Measurements from ENCODE around the gene IGFBP6.

DNA sequence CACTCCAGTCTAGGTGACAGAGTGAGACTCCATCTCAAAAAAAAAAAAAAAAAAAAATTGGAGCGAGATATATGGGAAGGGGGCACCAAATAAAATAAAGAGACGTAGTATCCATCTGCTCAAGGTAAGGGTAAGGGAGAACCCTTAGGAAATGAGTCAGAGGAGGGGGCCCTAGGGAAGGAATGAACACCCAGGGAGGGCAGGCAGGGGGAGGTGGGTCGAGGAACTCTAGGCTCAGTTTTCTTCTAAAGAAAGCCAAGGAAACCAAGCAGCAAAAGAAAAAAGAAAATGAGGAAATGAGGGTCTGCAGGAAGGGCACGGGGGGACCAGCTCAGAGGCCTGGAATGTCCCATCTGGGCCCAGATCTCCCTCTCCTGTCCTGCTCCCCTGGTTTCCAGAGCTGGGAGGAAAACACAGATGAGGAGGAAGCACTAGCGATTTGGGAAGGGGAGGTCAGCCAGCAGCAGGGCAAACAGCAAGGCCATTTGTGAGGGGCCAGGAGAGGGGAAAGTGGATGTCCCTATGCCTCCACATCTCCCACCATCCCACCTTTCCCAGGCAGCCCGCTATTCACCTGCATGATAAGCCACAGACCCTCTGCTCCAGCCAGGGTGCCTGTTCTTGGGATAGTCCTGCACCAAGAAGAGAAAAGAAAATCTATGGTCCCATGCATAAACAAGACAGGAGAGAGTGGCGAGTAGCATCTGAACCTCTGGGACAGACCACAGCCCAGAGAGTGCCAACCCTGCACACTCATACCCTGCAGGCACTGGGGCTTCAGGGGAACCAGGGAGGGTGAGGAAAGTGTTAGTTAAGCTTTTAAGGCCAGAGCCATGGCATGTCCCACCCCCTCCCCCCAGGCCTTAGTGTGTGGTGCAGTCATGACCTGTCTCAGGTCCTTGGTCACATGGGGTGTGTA, 30.1 kb upstream of the IGFBP6 start:
- TF ChIP-seq SMAD3 (CRISPR knock-in tag; IDR thresholded peaks at IDR 0.05; ENCODE audit: borderline replicate concordance): no peak
- TF ChIP-seq, protein P1, sequence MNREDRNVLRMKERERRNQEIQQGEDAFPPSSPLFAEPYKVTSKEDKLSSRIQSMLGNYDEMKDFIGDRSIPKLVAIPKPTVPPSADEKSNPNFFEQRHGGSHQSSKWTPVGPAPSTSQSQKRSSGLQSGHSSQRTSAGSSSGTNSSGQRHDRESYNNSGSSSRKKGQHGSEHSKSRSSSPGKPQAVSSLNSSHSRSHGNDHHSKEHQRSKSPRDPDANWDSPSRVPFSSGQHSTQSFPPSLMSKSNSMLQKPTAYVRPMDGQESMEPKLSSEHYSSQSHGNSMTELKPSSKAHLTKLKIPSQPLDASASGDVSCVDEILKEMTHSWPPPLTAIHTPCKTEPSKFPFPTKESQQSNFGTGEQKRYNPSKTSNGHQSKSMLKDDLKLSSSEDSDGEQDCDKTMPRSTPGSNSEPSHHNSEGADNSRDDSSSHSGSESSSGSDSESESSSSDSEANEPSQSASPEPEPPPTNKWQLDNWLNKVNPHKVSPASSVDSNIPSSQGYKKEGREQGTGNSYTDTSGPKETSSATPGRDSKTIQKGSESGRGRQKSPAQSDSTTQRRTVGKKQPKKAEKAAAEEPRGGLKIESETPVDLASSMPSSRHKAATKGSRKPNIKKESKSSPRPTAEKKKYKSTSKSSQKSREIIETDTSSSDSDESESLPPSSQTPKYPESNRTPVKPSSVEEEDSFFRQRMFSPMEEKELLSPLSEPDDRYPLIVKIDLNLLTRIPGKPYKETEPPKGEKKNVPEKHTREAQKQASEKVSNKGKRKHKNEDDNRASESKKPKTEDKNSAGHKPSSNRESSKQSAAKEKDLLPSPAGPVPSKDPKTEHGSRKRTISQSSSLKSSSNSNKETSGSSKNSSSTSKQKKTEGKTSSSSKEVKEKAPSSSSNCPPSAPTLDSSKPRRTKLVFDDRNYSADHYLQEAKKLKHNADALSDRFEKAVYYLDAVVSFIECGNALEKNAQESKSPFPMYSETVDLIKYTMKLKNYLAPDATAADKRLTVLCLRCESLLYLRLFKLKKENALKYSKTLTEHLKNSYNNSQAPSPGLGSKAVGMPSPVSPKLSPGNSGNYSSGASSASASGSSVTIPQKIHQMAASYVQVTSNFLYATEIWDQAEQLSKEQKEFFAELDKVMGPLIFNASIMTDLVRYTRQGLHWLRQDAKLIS (CRISPR knock-in tag; IDR thresholded peaks at IDR 0.05; ENCODE audit: borderline replicate concordance): no peak
- TF ChIP-seq, protein P2, sequence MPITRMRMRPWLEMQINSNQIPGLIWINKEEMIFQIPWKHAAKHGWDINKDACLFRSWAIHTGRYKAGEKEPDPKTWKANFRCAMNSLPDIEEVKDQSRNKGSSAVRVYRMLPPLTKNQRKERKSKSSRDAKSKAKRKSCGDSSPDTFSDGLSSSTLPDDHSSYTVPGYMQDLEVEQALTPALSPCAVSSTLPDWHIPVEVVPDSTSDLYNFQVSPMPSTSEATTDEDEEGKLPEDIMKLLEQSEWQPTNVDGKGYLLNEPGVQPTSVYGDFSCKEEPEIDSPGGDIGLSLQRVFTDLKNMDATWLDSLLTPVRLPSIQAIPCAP (CRISPR knock-in tag; IDR thresholded peaks at IDR 0.05): no peak
- TF ChIP-seq, protein P3, sequence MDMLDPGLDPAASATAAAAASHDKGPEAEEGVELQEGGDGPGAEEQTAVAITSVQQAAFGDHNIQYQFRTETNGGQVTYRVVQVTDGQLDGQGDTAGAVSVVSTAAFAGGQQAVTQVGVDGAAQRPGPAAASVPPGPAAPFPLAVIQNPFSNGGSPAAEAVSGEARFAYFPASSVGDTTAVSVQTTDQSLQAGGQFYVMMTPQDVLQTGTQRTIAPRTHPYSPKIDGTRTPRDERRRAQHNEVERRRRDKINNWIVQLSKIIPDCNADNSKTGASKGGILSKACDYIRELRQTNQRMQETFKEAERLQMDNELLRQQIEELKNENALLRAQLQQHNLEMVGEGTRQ (CRISPR knock-in tag; IDR thresholded peaks at IDR 0.05): no peak
- TF ChIP-seq, protein P4, sequence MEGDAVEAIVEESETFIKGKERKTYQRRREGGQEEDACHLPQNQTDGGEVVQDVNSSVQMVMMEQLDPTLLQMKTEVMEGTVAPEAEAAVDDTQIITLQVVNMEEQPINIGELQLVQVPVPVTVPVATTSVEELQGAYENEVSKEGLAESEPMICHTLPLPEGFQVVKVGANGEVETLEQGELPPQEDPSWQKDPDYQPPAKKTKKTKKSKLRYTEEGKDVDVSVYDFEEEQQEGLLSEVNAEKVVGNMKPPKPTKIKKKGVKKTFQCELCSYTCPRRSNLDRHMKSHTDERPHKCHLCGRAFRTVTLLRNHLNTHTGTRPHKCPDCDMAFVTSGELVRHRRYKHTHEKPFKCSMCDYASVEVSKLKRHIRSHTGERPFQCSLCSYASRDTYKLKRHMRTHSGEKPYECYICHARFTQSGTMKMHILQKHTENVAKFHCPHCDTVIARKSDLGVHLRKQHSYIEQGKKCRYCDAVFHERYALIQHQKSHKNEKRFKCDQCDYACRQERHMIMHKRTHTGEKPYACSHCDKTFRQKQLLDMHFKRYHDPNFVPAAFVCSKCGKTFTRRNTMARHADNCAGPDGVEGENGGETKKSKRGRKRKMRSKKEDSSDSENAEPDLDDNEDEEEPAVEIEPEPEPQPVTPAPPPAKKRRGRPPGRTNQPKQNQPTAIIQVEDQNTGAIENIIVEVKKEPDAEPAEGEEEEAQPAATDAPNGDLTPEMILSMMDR (IDR thresholded peaks at IDR 0.05): no peak
- TF ChIP-seq ESRRA (CRISPR knock-in tag; IDR thresholded peaks at IDR 0.05; ENCODE audit: borderline replicate concordance): no peak
- TF ChIP-seq, protein P5, sequence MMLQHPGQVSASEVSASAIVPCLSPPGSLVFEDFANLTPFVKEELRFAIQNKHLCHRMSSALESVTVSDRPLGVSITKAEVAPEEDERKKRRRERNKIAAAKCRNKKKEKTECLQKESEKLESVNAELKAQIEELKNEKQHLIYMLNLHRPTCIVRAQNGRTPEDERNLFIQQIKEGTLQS (CRISPR knock-in tag; conservative IDR thresholded peaks at IDR 0.05): no peak
- TF ChIP-seq CBFB (CRISPR knock-in tag; IDR thresholded peaks at IDR 0.05; ENCODE audit: low read depth): no peak
- no peak for TF ChIP-seq JUN (CRISPR knock-in tag; IDR thresholded peaks at IDR 0.05)
- no peak for TF ChIP-seq ZNF396 (CRISPR knock-in tag; IDR thresholded peaks at IDR 0.05; ENCODE audit: borderline replicate concordance)
- no peak for TF ChIP-seq CREB1 (CRISPR knock-in tag; IDR thresholded peaks at IDR 0.05)
- TF ChIP-seq, protein P6, sequence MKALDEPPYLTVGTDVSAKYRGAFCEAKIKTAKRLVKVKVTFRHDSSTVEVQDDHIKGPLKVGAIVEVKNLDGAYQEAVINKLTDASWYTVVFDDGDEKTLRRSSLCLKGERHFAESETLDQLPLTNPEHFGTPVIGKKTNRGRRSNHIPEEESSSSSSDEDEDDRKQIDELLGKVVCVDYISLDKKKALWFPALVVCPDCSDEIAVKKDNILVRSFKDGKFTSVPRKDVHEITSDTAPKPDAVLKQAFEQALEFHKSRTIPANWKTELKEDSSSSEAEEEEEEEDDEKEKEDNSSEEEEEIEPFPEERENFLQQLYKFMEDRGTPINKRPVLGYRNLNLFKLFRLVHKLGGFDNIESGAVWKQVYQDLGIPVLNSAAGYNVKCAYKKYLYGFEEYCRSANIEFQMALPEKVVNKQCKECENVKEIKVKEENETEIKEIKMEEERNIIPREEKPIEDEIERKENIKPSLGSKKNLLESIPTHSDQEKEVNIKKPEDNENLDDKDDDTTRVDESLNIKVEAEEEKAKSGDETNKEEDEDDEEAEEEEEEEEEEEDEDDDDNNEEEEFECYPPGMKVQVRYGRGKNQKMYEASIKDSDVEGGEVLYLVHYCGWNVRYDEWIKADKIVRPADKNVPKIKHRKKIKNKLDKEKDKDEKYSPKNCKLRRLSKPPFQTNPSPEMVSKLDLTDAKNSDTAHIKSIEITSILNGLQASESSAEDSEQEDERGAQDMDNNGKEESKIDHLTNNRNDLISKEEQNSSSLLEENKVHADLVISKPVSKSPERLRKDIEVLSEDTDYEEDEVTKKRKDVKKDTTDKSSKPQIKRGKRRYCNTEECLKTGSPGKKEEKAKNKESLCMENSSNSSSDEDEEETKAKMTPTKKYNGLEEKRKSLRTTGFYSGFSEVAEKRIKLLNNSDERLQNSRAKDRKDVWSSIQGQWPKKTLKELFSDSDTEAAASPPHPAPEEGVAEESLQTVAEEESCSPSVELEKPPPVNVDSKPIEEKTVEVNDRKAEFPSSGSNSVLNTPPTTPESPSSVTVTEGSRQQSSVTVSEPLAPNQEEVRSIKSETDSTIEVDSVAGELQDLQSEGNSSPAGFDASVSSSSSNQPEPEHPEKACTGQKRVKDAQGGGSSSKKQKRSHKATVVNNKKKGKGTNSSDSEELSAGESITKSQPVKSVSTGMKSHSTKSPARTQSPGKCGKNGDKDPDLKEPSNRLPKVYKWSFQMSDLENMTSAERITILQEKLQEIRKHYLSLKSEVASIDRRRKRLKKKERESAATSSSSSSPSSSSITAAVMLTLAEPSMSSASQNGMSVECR (CRISPR knock-in tag; IDR thresholded peaks at IDR 0.05; ENCODE audit: borderline replicate concordance): no peak

All from WTC11 (cell line).